GM23338 (cell line): Measurements from ENCODE around the gene BRSK1. TPM values are rescaled to one million over a fixed set of nuclear protein-coding genes. Genes with fewer than 3 reads are reported as not detected.

ENCODE experiments used
- ATAC-seq: fragments of 200-7000 bp; cut with Tn5 transposase; 3 replicates; pipeline ENCODE4 v1.9.1; 2020
- DNase-seq: peaks from one replicate; pipeline ENCODE4 v3.0.0-alpha.2; 2015; ENCODE audit warnings: low spot score
- H2AFZ ChIP-seq: fragments of 200-600 bp; sonication (generic); 2 replicates; pipeline ENCODE4 v1.8.0; 2016; ENCODE audit warnings: antibody characterized with exemption, mild to moderate bottlenecking, moderate library complexity
- H3F3A ChIP-seq: fragments of 200-600 bp; sonication (generic); replicated peaks from 2 replicates; pipeline ENCODE4 v1.8.0; 2017; ENCODE audit warnings: antibody characterized with exemption, mixed run types, low read depth
- H3K27ac ChIP-seq: fragments of 200-600 bp; sonication (generic); 2 replicates; pipeline ENCODE4 v1.6.1; 2016; ENCODE audit warnings: low read depth
- H3K27me3 ChIP-seq: fragments of 200-600 bp; sonication (generic); 2 replicates; pipeline ENCODE4 v1.8.0; 2016; ENCODE audit warnings: mild to moderate bottlenecking, mixed run types, moderate library complexity; ENCODE audit not compliant: insufficient read depth
- H3K36me3 ChIP-seq: fragments of 200-600 bp; sonication (generic); 2 replicates; pipeline ENCODE4 v1.8.0; 2016; ENCODE audit warnings: mild to moderate bottlenecking; ENCODE audit not compliant: insufficient read depth
- H3K4me1 ChIP-seq: fragments of 200-600 bp; sonication (generic); 2 replicates; pipeline ENCODE4 v1.8.0; 2016; ENCODE audit warnings: mild to moderate bottlenecking, moderate library complexity; ENCODE audit not compliant: insufficient read depth
- H3K4me2 ChIP-seq: fragments of 200-600 bp; sonication (generic); 2 replicates; pipeline ENCODE4 v1.7.1; 2017; ENCODE audit warnings: mixed run types
- H3K4me3 ChIP-seq: fragments of 200-600 bp; sonication (generic); 2 replicates; pipeline ENCODE4 v1.6.1; 2016; ENCODE audit warnings: mixed run types
- H3K79me2 ChIP-seq: fragments of 200-600 bp; sonication (generic); replicated peaks from 2 replicates; pipeline ENCODE4 v1.8.0; 2017; ENCODE audit warnings: mild to moderate bottlenecking; ENCODE audit not compliant: insufficient read depth
- H3K9me2 ChIP-seq: fragments of 200-600 bp; sonication (generic); 2 replicates; pipeline ENCODE4 v1.8.0; 2017; ENCODE audit not compliant: insufficient read depth
- H4K20me1 ChIP-seq: fragments of 200-600 bp; sonication (generic); replicated peaks from 2 replicates; pipeline ENCODE4 v1.8.0; 2017; ENCODE audit warnings: mild to moderate bottlenecking; ENCODE audit not compliant: insufficient read depth
- H3K27ac Mint-ChIP-seq: 2 replicates; pipeline ENCODE4 v1.8.0; 2020; ENCODE audit warnings: inconsistent platforms, mild to moderate bottlenecking, moderate library complexity, mixed read lengths
- H3K27me3 Mint-ChIP-seq: 3 replicates; pipeline ENCODE4 v1.8.0; 2022; ENCODE audit warnings: low read depth, mild to moderate bottlenecking, moderate library complexity, mixed read lengths, inconsistent platforms; ENCODE audit not compliant: insufficient read depth, poor library complexity
- H3K36me3 Mint-ChIP-seq: 3 replicates; pipeline ENCODE4 v1.8.0; 2021; ENCODE audit warnings: low read depth, mild to moderate bottlenecking, inconsistent platforms, moderate library complexity, mixed read lengths
- H3K4me1 Mint-ChIP-seq: 3 replicates; pipeline ENCODE4 v1.8.0; 2020; ENCODE audit warnings: mild to moderate bottlenecking, inconsistent platforms, mixed read lengths
- H3K4me3 Mint-ChIP-seq: 3 replicates; pipeline ENCODE4 v1.8.0; 2021; ENCODE audit warnings: moderate library complexity, mild to moderate bottlenecking, inconsistent platforms, mixed read lengths
- H3K9me3 Mint-ChIP-seq: 3 replicates; pipeline ENCODE4 v1.8.0; 2020; ENCODE audit warnings: moderate library complexity, mild to moderate bottlenecking, inconsistent platforms, mixed read lengths
- EZH2 ChIP-seq: fragments of 200-600 bp; sonication (generic); IDR thresholded peaks from one replicate; pipeline ENCODE4 v1.8.0; 2017; ENCODE audit warnings: antibody characterized with exemption, mild to moderate bottlenecking, low read depth; ENCODE audit not compliant: unreplicated experiment
- JUNB ChIP-seq: IDR thresholded peaks from one replicate; pipeline ENCODE4 v1.6.1; 2016; ENCODE audit warnings: antibody characterized with exemption; ENCODE audit not compliant: unreplicated experiment
- NANOG ChIP-seq: IDR thresholded peaks from 2 replicates; pipeline ENCODE4 v1.6.1; 2016; ENCODE audit warnings: antibody characterized with exemption, borderline replicate concordance
- ZNF331 ChIP-seq: fragments of 250-450 bp; sonication (Bioruptor Pico); IDR thresholded peaks from 2 replicates; pipeline ENCODE4 v1.5.0; 2020; ENCODE audit warnings: low read depth, mild to moderate bottlenecking, moderate library complexity
- polyA plus RNA-seq: library from polyadenylated mRNA; unstranded; fragments of >200 nt; fragmentation: Nextera tagmentation; extraction: Ambion mirVana; gene quantifications from 2 replicates; pipeline ENCODE4 v1.2.1, GENCODE V29; 2016
- total RNA-seq: library from RNA; depleted of rRNA; stranded (reverse); fragments of >200 nt; shearing (Covaris generic); gene quantifications from 2 replicates; pipeline ENCODE4 v1.2.3, GENCODE V29; 2014
- TF ChIP-seq, protein P1 (sequence below): fragments of 250-450 bp; sonication (Bioruptor Pico); IDR thresholded peaks from 2 replicates; pipeline ENCODE4 v1.5.0; 2020; ENCODE audit warnings: mild to moderate bottlenecking, moderate library complexity
- TF ChIP-seq, protein P2 (sequence below), 2 experiments: fragments of 200-600 bp in 1 of 2; sonication (generic) in 1 of 2; conservative IDR thresholded peaks; 2 replicates each; pipeline versions ENCODE4 v1.5.1 to v1.6.1; 2016 to 2017; ENCODE audit warnings: antibody characterized with exemption in 2 of 2, low read depth in 2 of 2, mild to moderate bottlenecking in 2 of 2, moderate library complexity in 1 of 2
- TF ChIP-seq, protein P3 (sequence below): IDR thresholded peaks from 2 replicates; pipeline ENCODE4 v1.6.1; 2016; ENCODE audit warnings: antibody characterized with exemption
- TF ChIP-seq, protein P4 (sequence below): IDR thresholded peaks from one replicate; pipeline ENCODE4 v1.6.1; 2018; ENCODE audit warnings: antibody characterized with exemption; ENCODE audit not compliant: unreplicated experiment

Gene BRSK1
- total and polyA plus RNA-seq, 2 experiments from 2014 or later, result 2.3 to 17.2 TPM

DNA sequence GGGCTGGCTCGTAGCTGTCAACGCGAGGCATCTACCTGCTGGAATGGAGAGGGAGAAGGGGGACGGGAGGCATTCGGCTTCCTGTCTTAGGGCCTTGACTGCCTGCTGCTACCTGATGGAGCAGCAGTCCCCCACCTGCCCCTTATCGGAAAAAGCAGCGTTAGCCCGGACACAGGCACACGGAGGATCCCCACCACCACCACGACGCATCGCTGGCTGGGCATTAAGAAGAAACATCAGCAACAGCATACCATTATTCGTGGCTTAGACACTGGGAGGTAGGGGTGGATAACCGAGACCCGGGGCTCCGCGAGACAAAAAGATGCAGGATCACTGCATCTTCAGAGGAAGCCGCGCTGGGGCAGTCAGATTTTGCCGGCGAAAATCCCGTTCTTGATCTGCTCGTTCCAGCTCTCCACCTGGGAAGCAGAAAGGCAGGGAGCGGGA lies 69.6 kb downstream of the BRSK1 start:
- no peak overlapping the region for H3K27ac ChIP-seq
- H3K9me2 ChIP-seq, result no peaks in the 10 kb centered on the region
- Mint-ChIP-seq H3K4me1 (peaks cover 45% of the 10 kb centered on the region), H3K27ac (no peak overlapping the region), H3K27me3 (peaks cover 71% of the 10 kb centered on the region), H3K4me3 (peak overlapping the region; percentile 72), H3K9me3 (no peaks in the 10 kb centered on the region), H3K36me3 (no peaks in the 10 kb centered on the region)
- H2AFZ ChIP-seq, result peak overlapping the region; percentile 90
- H3K36me3 ChIP-seq, result no peaks in the 10 kb centered on the region
- DNase-seq (peak; percentile 55), ATAC-seq (peak; percentile 3)
- no peak for TF ChIP-seq NANOG
- TF ChIP-seq, protein P1, sequence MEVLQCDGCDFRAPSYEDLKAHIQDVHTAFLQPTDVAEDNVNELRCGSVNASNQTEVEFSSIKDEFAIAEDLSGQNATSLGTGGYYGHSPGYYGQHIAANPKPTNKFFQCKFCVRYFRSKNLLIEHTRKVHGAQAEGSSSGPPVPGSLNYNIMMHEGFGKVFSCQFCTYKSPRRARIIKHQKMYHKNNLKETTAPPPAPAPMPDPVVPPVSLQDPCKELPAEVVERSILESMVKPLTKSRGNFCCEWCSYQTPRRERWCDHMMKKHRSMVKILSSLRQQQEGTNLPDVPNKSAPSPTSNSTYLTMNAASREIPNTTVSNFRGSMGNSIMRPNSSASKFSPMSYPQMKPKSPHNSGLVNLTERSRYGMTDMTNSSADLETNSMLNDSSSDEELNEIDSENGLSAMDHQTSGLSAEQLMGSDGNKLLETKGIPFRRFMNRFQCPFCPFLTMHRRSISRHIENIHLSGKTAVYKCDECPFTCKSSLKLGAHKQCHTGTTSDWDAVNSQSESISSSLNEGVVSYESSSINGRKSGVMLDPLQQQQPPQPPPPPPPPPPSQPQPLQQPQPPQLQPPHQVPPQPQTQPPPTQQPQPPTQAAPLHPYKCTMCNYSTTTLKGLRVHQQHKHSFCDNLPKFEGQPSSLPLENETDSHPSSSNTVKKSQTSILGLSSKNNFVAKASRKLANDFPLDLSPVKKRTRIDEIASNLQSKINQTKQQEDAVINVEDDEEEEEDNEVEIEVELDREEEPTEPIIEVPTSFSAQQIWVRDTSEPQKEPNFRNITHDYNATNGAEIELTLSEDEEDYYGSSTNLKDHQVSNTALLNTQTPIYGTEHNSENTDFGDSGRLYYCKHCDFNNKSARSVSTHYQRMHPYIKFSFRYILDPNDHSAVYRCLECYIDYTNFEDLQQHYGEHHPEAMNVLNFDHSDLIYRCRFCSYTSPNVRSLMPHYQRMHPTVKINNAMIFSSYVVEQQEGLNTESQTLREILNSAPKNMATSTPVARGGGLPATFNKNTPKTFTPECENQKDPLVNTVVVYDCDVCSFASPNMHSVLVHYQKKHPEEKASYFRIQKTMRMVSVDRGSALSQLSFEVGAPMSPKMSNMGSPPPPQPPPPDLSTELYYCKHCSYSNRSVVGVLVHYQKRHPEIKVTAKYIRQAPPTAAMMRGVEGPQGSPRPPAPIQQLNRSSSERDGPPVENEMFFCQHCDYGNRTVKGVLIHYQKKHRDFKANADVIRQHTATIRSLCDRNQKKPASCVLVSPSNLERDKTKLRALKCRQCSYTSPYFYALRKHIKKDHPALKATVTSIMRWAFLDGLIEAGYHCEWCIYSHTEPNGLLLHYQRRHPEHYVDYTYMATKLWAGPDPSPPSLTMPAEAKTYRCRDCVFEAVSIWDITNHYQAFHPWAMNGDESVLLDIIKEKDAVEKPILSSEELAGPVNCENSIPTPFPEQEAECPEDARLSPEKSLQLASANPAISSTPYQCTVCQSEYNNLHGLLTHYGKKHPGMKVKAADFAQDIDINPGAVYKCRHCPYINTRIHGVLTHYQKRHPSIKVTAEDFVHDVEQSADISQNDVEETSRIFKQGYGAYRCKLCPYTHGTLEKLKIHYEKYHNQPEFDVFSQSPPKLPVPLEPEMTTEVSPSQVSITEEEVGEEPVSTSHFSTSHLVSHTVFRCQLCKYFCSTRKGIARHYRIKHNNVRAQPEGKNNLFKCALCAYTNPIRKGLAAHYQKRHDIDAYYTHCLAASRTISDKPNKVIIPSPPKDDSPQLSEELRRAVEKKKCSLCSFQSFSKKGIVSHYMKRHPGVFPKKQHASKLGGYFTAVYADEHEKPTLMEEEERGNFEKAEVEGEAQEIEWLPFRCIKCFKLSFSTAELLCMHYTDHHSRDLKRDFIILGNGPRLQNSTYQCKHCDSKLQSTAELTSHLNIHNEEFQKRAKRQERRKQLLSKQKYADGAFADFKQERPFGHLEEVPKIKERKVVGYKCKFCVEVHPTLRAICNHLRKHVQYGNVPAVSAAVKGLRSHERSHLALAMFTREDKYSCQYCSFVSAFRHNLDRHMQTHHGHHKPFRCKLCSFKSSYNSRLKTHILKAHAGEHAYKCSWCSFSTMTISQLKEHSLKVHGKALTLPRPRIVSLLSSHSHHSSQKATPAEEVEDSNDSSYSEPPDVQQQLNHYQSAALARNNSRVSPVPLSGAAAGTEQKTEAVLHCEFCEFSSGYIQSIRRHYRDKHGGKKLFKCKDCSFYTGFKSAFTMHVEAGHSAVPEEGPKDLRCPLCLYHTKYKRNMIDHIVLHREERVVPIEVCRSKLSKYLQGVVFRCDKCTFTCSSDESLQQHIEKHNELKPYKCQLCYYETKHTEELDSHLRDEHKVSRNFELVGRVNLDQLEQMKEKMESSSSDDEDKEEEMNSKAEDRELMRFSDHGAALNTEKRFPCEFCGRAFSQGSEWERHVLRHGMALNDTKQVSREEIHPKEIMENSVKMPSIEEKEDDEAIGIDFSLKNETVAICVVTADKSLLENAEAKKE, result no peak
- no peak for TF ChIP-seq EZH2
- TF ChIP-seq, protein P2, sequence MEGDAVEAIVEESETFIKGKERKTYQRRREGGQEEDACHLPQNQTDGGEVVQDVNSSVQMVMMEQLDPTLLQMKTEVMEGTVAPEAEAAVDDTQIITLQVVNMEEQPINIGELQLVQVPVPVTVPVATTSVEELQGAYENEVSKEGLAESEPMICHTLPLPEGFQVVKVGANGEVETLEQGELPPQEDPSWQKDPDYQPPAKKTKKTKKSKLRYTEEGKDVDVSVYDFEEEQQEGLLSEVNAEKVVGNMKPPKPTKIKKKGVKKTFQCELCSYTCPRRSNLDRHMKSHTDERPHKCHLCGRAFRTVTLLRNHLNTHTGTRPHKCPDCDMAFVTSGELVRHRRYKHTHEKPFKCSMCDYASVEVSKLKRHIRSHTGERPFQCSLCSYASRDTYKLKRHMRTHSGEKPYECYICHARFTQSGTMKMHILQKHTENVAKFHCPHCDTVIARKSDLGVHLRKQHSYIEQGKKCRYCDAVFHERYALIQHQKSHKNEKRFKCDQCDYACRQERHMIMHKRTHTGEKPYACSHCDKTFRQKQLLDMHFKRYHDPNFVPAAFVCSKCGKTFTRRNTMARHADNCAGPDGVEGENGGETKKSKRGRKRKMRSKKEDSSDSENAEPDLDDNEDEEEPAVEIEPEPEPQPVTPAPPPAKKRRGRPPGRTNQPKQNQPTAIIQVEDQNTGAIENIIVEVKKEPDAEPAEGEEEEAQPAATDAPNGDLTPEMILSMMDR (conservative IDR thresholded peaks at IDR 0.05; ENCODE audit: low read depth in 2 of 2), result no peak
- TF ChIP-seq, protein P3, sequence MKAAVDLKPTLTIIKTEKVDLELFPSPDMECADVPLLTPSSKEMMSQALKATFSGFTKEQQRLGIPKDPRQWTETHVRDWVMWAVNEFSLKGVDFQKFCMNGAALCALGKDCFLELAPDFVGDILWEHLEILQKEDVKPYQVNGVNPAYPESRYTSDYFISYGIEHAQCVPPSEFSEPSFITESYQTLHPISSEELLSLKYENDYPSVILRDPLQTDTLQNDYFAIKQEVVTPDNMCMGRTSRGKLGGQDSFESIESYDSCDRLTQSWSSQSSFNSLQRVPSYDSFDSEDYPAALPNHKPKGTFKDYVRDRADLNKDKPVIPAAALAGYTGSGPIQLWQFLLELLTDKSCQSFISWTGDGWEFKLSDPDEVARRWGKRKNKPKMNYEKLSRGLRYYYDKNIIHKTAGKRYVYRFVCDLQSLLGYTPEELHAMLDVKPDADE, result no peak
- TF ChIP-seq, protein P4, sequence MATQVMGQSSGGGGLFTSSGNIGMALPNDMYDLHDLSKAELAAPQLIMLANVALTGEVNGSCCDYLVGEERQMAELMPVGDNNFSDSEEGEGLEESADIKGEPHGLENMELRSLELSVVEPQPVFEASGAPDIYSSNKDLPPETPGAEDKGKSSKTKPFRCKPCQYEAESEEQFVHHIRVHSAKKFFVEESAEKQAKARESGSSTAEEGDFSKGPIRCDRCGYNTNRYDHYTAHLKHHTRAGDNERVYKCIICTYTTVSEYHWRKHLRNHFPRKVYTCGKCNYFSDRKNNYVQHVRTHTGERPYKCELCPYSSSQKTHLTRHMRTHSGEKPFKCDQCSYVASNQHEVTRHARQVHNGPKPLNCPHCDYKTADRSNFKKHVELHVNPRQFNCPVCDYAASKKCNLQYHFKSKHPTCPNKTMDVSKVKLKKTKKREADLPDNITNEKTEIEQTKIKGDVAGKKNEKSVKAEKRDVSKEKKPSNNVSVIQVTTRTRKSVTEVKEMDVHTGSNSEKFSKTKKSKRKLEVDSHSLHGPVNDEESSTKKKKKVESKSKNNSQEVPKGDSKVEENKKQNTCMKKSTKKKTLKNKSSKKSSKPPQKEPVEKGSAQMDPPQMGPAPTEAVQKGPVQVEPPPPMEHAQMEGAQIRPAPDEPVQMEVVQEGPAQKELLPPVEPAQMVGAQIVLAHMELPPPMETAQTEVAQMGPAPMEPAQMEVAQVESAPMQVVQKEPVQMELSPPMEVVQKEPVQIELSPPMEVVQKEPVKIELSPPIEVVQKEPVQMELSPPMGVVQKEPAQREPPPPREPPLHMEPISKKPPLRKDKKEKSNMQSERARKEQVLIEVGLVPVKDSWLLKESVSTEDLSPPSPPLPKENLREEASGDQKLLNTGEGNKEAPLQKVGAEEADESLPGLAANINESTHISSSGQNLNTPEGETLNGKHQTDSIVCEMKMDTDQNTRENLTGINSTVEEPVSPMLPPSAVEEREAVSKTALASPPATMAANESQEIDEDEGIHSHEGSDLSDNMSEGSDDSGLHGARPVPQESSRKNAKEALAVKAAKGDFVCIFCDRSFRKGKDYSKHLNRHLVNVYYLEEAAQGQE, result no peak
- no peak for TF ChIP-seq JUNB
- no peak for TF ChIP-seq ZNF331 (CRISPR knock-in tag)
- peaks cover 32% of the 10 kb centered on the region for H3K4me1 ChIP-seq
- peaks cover 63% of the 10 kb centered on the region for H3K27me3 ChIP-seq
- peak overlapping the region; percentile 91 for H3K4me2 ChIP-seq
- H3F3A ChIP-seq, result peaks cover 23% of the 10 kb centered on the region
- peak overlapping the region; percentile 75 for H3K4me3 ChIP-seq
- no peaks in the 10 kb centered on the region for H3K79me2 ChIP-seq
- H4K20me1 ChIP-seq, result no peaks in the 10 kb centered on the region
